Measurements from ENCODE around the gene HM13. TPM values are rescaled to one million over a fixed set of nuclear protein-coding genes. Genes with fewer than 3 reads are reported as not detected.

Gene HM13
- total and polyA plus RNA-seq, 2 of the 13 experiments (the other 11 are each of a cell fraction or from before 2014, with no cell fraction given): 118 to 243 TPM

DNA sequence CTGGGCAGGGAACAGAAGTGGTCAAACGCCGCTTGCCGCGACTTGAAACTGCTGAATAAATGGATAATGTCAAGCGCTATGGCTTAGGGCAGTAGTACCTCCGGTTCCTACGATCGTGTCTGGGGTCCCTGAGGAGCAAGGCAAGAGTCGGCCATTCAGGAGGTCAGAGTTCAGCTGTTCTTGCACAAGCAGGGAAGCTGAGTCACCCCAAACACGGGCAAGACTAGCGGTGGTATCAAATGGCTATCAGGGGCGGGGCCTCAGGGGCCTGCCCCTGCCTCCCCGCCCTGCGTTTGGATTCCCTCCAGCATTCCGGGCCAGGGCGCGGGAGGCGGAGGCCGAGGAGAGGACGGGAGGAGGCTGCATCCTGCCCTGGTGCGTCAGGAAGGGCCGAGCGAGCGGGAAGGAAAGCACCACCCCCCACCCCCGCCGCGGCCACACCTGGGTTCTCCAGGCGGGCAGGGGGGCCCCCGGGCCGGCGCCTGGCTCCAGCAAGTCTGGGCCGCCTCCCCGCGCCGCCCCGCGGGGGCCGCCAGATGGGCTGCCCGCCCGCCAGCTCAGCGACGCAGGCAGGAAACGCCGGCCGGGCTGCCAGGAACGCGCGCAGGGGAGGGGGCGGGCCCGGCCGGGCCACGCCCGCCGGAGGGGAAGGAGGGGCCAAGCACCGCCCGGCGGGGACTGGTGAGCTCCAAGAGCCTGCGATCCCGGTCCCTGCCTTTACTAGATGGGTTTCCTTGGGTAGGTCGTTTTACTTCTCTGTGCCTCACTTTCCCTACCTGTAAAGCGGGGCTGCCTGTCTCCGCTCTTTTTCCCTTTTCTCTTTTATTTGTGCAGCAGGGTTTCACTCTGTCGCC, 58.7 kb downstream of the HM13 start (continued):
- no peak; the same call in 1 of the 2 replicates for TF ChIP-seq PHF20 (CRISPR knock-in tag; IDR thresholded peaks at IDR 0.05)
- peak; percentile 69; the same call in 1 of the 2 replicates for TF ChIP-seq ATF7-NPFF (CRISPR knock-in tag; IDR thresholded peaks at IDR 0.05; ENCODE audit: low read depth)
- TF ChIP-seq KDM3A (CRISPR knock-in tag; IDR thresholded peaks at IDR 0.05; ENCODE audit: low read depth): peak; percentile 98
- peak; percentile 86 for TF ChIP-seq ZNF354B (CRISPR knock-in tag; IDR thresholded peaks at IDR 0.05)
- TF ChIP-seq, protein P1, sequence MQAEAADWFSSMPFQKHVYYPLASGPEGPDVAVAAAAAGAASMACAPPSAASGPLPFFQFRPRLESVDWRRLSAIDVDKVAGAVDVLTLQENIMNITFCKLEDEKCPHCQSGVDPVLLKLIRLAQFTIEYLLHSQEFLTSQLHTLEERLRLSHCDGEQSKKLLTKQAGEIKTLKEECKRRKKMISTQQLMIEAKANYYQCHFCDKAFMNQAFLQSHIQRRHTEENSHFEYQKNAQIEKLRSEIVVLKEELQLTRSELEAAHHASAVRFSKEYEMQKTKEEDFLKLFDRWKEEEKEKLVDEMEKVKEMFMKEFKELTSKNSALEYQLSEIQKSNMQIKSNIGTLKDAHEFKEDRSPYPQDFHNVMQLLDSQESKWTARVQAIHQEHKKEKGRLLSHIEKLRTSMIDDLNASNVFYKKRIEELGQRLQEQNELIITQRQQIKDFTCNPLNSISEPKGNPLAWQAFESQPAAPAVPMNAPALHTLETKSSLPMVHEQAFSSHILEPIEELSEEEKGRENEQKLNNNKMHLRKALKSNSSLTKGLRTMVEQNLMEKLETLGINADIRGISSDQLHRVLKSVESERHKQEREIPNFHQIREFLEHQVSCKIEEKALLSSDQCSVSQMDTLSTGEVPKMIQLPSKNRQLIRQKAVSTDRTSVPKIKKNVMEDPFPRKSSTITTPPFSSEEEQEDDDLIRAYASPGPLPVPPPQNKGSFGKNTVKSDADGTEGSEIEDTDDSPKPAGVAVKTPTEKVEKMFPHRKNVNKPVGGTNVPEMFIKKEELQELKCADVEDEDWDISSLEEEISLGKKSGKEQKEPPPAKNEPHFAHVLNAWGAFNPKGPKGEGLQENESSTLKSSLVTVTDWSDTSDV (CRISPR knock-in tag; IDR thresholded peaks at IDR 0.05): peak; percentile 90; the same call in 1 of the 2 replicates
- TF ChIP-seq ASH2L (IDR thresholded peaks at IDR 0.05; ENCODE audit: insufficient read length, low read depth, low read length): peak; percentile 84
- peak; percentile 94 for TF ChIP-seq ISL2 (CRISPR knock-in tag; IDR thresholded peaks at IDR 0.05)
- TF ChIP-seq HNRNPLL (IDR thresholded peaks at IDR 0.05; ENCODE audit: low read depth, low read length, poor library complexity, severe bottlenecking): peak; percentile 86
- TF ChIP-seq ZBTB38 (CRISPR knock-in tag; IDR thresholded peaks at IDR 0.05): peak; percentile 44
- peak; percentile 91 for TF ChIP-seq ZNF891 (CRISPR knock-in tag; IDR thresholded peaks at IDR 0.05)
- TF ChIP-seq, protein P2, sequence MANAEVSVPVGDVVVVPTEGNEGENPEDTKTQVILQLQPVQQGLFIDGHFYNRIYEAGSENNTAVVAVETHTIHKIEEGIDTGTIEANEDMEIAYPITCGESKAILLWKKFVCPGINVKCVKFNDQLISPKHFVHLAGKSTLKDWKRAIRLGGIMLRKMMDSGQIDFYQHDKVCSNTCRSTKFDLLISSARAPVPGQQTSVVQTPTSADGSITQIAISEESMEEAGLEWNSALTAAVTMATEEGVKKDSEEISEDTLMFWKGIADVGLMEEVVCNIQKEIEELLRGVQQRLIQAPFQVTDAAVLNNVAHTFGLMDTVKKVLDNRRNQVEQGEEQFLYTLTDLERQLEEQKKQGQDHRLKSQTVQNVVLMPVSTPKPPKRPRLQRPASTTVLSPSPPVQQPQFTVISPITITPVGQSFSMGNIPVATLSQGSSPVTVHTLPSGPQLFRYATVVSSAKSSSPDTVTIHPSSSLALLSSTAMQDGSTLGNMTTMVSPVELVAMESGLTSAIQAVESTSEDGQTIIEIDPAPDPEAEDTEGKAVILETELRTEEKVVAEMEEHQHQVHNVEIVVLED (CRISPR knock-in tag; IDR thresholded peaks at IDR 0.05; ENCODE audit: borderline replicate concordance): peak; percentile 76; the same call in 1 of the 2 replicates
- no peak for TF ChIP-seq KAT2B (IDR thresholded peaks at IDR 0.05; ENCODE audit: borderline replicate concordance, low read depth, low read length)
- TF ChIP-seq ZSCAN9 (CRISPR knock-in tag; IDR thresholded peaks at IDR 0.05; ENCODE audit: borderline replicate concordance): peak; percentile 90; the same call in 1 of the 2 replicates
- no peak for TF ChIP-seq ZNF382 (CRISPR knock-in tag; IDR thresholded peaks at IDR 0.05; ENCODE audit: borderline replicate concordance)
- no peak for TF ChIP-seq EEA1 (CRISPR knock-in tag; IDR thresholded peaks at IDR 0.05; ENCODE audit: borderline replicate concordance)
- TF ChIP-seq, protein P3, sequence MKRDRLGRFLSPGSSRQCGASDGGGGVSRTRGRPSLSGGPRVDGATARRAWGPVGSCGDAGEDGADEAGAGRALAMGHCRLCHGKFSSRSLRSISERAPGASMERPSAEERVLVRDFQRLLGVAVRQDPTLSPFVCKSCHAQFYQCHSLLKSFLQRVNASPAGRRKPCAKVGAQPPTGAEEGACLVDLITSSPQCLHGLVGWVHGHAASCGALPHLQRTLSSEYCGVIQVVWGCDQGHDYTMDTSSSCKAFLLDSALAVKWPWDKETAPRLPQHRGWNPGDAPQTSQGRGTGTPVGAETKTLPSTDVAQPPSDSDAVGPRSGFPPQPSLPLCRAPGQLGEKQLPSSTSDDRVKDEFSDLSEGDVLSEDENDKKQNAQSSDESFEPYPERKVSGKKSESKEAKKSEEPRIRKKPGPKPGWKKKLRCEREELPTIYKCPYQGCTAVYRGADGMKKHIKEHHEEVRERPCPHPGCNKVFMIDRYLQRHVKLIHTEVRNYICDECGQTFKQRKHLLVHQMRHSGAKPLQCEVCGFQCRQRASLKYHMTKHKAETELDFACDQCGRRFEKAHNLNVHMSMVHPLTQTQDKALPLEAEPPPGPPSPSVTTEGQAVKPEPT (CRISPR knock-in tag; IDR thresholded peaks at IDR 0.05; ENCODE audit: low read depth): no peak; the same call in 1 of the 2 replicates
- peak; percentile 96 for TF ChIP-seq ZNF614 (CRISPR knock-in tag; IDR thresholded peaks at IDR 0.05; ENCODE audit: borderline replicate concordance)
- peak; percentile 94 for TF ChIP-seq ARHGAP35 (CRISPR knock-in tag; IDR thresholded peaks at IDR 0.05; ENCODE audit: borderline replicate concordance)
- TF ChIP-seq ZNF432 (CRISPR knock-in tag; IDR thresholded peaks at IDR 0.05; ENCODE audit: borderline replicate concordance): no peak

All from HepG2 (cell line).